ENCODE measurements around the gene C12orf75.
"Not testable (repeated sequence)": the region's sequence is repeated elsewhere in the genome, so short reads cannot be mapped to it uniquely, and the experiment has no call there.

Gene C12orf75

GRCh38 chr12:105310476-105311085 is 19.9 kb upstream of the C12orf75 start:
- not testable (repeated sequence) for DNase-seq (ENCODE audit: low spot score)

- not testable (repeated sequence) for DNase-seq (ENCODE audit: low spot score)
Measured at GRCh38 chr12:105311936-105312335, 18.6 kb upstream of the C12orf75 start.

- not testable (repeated sequence) for DNase-seq (ENCODE audit: low spot score)
Measured at GRCh38 chr12:105313755-105314154, 16.7 kb upstream of the C12orf75 start.

DNA sequence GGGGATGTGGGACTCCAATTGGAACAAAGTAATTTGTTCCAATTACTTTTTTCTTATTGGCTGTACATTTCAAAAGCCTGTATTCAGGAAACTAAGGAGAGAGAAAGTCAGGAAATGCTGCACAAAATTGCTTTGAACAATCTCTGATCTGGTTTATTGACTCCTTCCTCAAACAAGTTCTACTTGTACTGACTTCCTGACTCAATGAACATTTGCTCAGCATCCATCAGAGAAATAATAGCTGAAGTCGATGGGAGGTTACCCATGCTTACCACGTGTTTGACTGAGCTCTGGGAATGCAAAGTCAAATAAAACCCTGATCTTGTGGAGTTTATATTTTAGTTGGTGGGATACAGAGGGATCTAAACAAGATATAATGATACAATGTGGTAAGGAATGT is 15.4 kb upstream of the C12orf75 start:
- no peak for DNase-seq (ENCODE audit: low spot score)

DNA sequence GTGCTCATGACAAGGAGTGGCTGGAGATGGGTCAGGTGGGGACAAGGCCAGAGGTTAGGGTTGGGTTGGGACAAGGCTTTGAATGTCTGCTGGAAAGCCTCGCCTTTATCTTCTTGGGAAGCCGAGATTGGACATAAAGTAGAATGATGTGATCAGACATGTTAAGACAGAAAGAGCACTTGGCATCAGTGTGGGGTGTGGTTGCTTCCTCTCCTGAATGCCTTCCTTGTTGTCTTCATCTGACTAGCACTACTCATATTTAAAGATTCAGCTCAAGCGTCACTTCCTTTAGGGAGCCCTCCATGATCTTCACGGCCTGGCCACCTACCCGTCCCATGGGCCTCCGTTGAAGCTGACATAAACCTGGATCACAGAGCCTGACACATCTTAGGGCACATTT is 14.8 kb upstream of the C12orf75 start:
- DNase-seq (ENCODE audit: low spot score): no peak

GRCh38 chr12:105316931-105317852 is 13.3 kb upstream of the C12orf75 start:
- no peak for DNase-seq (ENCODE audit: low spot score)

DNA sequence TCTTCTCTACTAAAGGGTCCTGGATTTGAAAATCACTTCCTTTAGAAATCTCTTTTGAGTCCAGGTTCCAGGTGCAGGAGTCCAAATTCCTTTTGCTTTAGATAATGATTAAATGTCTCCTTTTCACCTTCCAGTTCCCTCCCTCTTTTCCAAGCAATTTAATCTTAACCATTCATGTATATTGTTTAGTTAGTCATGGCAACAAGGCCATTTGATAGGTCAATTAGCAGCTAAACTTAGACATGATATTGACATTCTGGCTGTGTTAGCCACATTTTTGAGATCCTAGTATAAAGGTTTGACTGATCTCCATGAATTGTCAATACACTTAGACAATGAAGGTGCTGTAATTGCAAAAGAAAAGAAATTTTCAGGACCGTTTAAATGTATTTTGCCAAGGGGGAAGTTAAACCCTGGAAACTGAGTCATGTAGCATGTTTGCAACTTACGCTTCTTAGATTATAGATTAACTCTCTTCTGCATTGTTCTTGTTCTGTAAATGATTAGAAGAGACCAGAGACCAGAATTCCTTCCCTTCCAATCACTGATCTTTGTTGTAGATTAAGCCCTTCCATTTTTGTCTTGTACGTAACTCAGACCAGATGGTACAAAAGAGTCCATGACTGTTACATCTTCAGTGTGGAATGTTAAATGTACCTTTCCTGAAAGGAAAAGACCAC is 12.4 kb upstream of the C12orf75 start:
- DNase-seq (ENCODE audit: low spot score): no peak

GRCh38 chr12:105318651-105319483 is 11.6 kb upstream of the C12orf75 start:
- DNase-seq (ENCODE audit: low spot score): no peak

GRCh38 chr12:105319691-105320209 is 10.7 kb upstream of the C12orf75 start:
- DNase-seq (ENCODE audit: low spot score): no peak

GRCh38 chr12:105321125-105321524 is 9.4 kb upstream of the C12orf75 start:
- DNase-seq (ENCODE audit: low spot score): no peak

DNA sequence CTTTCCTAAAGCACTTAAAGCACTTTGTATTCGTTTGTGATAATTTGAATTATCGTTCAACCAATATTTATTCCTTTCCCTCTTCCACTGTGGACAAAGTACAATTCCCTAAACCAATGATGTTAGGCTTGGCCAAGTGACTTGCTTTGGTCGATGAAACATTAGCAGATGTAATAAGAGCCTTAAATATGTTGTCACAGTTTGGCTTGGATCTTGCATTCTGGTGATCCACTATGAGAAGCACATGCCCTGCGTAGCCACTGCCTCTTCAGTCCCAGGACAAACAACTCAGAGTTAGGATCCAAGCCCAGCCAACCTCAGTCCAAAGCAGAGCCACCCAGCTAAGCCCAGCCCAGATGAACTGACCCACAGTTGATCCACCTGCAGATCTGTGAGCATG is 8.4 kb upstream of the C12orf75 start:
- no peak for DNase-seq (ENCODE audit: low spot score)

DNA sequence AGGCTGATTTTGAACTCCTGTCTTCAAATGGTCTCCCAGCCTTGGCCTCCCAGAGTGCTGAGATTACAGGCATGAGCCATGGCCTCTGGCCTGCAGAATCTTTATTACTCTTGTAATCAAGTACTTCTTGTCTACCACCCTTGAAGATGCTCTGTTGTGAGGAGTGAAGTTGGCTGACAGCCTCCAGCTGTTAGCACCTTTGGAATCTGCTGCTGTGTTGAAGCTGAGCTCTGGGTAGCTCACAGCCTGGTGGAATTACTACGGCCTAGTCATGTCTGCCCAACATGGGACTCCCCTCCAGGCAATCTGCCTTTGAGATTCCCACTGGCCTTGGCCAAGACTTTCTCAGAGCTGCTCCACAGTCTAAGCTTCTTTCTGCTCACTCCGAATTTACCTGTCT is 5.8 kb upstream of the C12orf75 start:
- no peak for DNase-seq (ENCODE audit: low spot score)

DNA sequence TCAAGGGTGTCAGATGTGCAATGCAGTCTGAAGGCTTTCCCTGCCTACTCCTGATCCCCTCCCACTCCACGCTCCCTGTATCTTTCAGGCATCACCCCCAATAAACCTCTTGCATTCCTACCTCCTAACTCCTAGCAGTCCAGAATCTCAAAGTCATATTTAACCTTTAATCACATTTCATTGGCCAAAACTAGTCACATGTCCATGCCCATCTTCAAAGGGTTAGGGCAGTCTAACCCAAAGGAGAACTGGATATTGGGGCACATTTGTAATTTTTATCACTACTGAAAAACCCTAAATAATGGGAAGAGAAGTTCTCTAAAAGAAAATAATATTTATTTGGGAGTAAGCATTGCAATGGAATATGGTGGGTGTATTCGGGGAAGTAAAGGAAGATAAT is 5.4 kb upstream of the C12orf75 start:
- DNase-seq (ENCODE audit: low spot score): no peak

- no peak for DNase-seq (ENCODE audit: low spot score)
Measured at GRCh38 chr12:105329926-105330282, 587 bp upstream of the C12orf75 start.

DNA sequence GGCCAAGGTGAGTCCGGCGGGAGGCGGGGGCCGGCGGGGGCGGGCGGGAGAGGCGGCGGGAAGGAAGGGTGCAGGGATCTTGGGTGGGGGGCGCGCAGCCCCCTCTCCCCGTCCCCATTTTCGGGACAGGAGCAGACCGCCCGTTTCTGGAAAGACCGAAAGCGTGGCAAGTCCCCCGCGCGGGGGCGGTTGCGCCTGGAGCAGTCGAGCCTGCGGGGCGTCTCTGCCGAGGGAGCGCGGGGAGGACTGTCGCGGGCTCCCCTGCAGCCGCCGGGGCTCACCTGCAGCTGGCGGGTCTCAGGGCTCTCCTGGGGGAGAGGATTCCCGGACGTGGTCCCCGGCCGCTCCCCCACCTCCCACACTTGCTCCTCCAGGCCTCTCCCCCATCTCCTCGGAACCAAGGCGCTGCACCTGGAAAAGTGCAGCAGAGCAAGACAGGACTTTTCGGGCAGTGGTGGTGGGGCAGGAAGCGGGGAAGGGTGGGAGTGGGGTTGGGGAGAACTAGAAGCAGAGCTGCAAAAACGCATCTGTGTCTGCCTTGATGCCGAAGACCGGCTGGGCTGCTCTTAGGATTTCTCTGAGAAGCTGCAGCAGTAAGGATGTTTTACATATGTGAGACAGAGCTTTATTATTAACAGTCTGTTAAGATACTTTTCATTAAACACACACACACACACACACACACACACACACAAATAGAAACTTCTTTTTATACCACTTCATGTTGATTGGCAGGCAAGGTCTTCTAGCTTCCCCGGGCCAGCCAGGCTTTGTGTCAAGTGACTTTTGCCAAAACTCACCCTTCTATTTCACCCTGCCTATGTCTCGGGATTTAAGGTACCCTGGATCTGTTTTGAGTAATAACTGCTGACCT is 677 bp downstream of the C12orf75 start:
- no peak for DNase-seq (ENCODE audit: low spot score)

GRCh38 chr12:105331805-105332251 is 1.3 kb downstream of the C12orf75 start:
- no peak for DNase-seq (ENCODE audit: low spot score)

GRCh38 chr12:105332286-105332685 is 1.8 kb downstream of the C12orf75 start:
- DNase-seq (ENCODE audit: low spot score): not testable (repeated sequence)

DNA sequence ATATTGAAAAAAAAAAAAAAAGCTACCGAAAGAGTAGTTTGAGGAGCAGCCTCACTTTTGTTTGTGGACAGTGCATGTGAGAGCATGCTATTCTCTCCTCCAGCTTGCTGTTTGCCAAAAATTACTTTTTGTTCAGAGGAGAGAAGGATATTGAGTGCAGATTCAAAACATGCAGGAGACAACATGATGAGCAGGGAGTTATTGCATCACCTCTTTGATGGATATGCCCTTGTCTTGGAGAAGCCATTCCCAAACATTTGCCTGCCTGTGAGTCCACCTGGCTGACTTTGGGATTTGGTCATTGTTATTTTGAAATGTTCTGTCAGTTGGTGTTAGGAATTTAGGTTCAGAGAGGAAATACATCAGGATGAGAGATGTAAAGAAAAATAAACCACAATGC is 2.4 kb downstream of the C12orf75 start:
- DNase-seq (ENCODE audit: low spot score): no peak

- DNase-seq (ENCODE audit: low spot score): no peak
Measured at GRCh38 chr12:105334001-105334400, 3.5 kb downstream of the C12orf75 start.

DNA sequence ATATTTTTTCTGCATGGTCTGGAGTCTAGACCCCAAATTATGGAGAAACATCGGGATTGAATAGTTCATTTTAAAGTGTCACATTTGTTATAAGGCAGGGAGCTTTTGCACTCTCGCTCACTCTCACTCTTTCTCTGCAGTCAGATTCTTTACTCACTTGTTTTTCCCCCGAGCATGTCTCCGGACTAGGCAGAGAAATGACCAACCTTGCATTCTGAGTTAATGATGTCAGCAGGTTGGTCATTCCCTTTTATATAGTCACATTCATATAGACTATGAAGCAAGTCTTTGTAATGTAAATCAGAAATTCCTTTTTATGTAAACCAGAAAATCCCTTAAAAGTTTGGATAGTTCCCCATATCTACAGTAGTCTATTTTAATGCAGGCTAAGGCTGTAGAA is 4.1 kb downstream of the C12orf75 start:
- DNase-seq (ENCODE audit: low spot score): no peak

- DNase-seq (ENCODE audit: low spot score): no peak
Measured at GRCh38 chr12:105335856-105336255, 5.4 kb downstream of the C12orf75 start.

Data from hematopoietic multipotent progenitor cell treated with erythropoietin and hydrocortisone succinate and interleukin-3 and kit ligand, for 15 days (in vitro differentiated cells).